Fibroblast of skin of left biceps (primary cell): Measurements from ENCODE around the gene CCDC92.

ENCODE experiments used
- DNase-seq, 2 experiments: peaks; one replicate each; pipeline ENCODE4 v3.0.0-alpha.2; 2013; ENCODE audit warnings: low read depth in 2 of 2

CCDC92 gene

GRCh38 chr12:123910761-123911193 is 61.9 kb downstream of the CCDC92 start:
- DNase-seq, result no peak

- no peak for DNase-seq
Measured at GRCh38 chr12:123910057-123910456, 62.6 kb downstream of the CCDC92 start.

GRCh38 chr12:123908884-123909725 is 63.5 kb downstream of the CCDC92 start:
- DNase-seq, result no peak

GRCh38 chr12:123907726-123908476 is 64.7 kb downstream of the CCDC92 start:
- DNase-seq, result no peak

GRCh38 chr12:123906711-123907420 is 65.8 kb downstream of the CCDC92 start:
- no peak for DNase-seq

GRCh38 chr12:123905319-123905925 is 67.2 kb downstream of the CCDC92 start:
- DNase-seq, result peak; percentile 64 to 76

- DNase-seq, result no peak
Measured at GRCh38 chr12:123903301-123904065, 69.1 kb downstream of the CCDC92 start.

GRCh38 chr12:123902821-123903220 is 69.8 kb downstream of the CCDC92 start:
- DNase-seq, result no peak

GRCh38 chr12:123900871-123901376 is 71.7 kb downstream of the CCDC92 start:
- no peak for DNase-seq

- no peak for DNase-seq
Measured at GRCh38 chr12:123899368-123899767, 73.3 kb downstream of the CCDC92 start.

- DNase-seq, result no peak
Measured at GRCh38 chr12:123898673-123899072, 74.0 kb downstream of the CCDC92 start.

- peak; percentile 56 to 62 for DNase-seq
Measured at GRCh38 chr12:123897221-123897620, 75.4 kb downstream of the CCDC92 start.

GRCh38 chr12:123896767-123897166 is 75.9 kb downstream of the CCDC92 start:
- peak; percentile 84 to 85 for DNase-seq

- no peak for DNase-seq
Measured at GRCh38 chr12:123895451-123895850, 77.2 kb downstream of the CCDC92 start.

GRCh38 chr12:123894823-123895345 is 77.7 kb downstream of the CCDC92 start:
- no peak for DNase-seq

- DNase-seq, result no peak
Measured at GRCh38 chr12:123893276-123893675, 79.4 kb downstream of the CCDC92 start.

- no peak for DNase-seq
Measured at GRCh38 chr12:123892853-123893252, 79.8 kb downstream of the CCDC92 start.

GRCh38 chr12:123892180-123892559 is 80.5 kb downstream of the CCDC92 start:
- no peak for DNase-seq

GRCh38 chr12:123891516-123892179 is 81.0 kb downstream of the CCDC92 start:
- no peak for DNase-seq

- no peak for DNase-seq
Measured at GRCh38 chr12:123891011-123891410, 81.6 kb downstream of the CCDC92 start.
